GM12878 (cell line): ENCODE results near the gene TENT4B. TPM values are rescaled to one million over a fixed set of nuclear protein-coding genes. Genes with fewer than 3 reads are reported as not detected.

Experiments used
- ATAC-seq: fragments of 200-7000 bp; cut with Tn5 transposase; 3 replicates; pipeline ENCODE4 v1.9.1; 2020; ENCODE audit warnings: mild to moderate bottlenecking, moderate library complexity
- BruUV-seq: library from RNA; stranded (reverse); fragments of 400-500 nt; replicated peaks from 2 replicates; lab custom pipeline; 2021; lab: Mats Ljungman, UMichigan
- CTCF ChIA-PET: fragments of 300-600 bp; sonication (Branson Sonifier 250); formaldehyde crosslinking; extraction: SDS; loops from one replicate; lab custom pipeline; 2021; ENCODE audit warnings: inconsistent platforms; lab: Yijun Ruan, JAX
- POLR2A ChIA-PET: fragments of 350-600 bp; formaldehyde crosslinking; extraction: SDS; loops from one replicate; lab custom pipeline; 2021; ENCODE audit warnings: inconsistent platforms; lab: Charles Lee
- RAD21 ChIA-PET: fragments of 300-600 bp; sonication (Branson Sonifier 250); formaldehyde crosslinking; loops from one replicate; lab custom pipeline; 2023; ENCODE audit warnings: antibody characterized with exemption; ENCODE audit not compliant: unreplicated experiment; lab: Charles Lee
- SMC1A ChIA-PET: fragments of 300-600 bp; sonication (Branson Sonifier 250); formaldehyde crosslinking; loops from one replicate; lab custom pipeline; 2023; ENCODE audit not compliant: unreplicated experiment, uncharacterized antibody; lab: Charles Lee
- DNase-seq: peaks from one replicate; pipeline ENCODE4 v3.0.0-alpha.2; 2011; ENCODE audit warnings: low read depth, low spot score
- FAIRE-seq: peaks from 3 replicates; lab custom pipeline; 2011; peaks lifted over from hg19 to GRCh38; lab: Jason Lieb, UNC
- H2AFZ ChIP-seq: 2 replicates; pipeline ENCODE4 v1.6.0; 2011; ENCODE audit warnings: low read depth, low read length, control low read depth; ENCODE audit not compliant: control insufficient read depth
- H3K27ac ChIP-seq: 2 replicates; pipeline ENCODE4 v1.5.1; 2011; ENCODE audit warnings: control low read depth; ENCODE audit not compliant: control insufficient read depth, insufficient read depth
- H3K27me3 ChIP-seq, 2 experiments: replicated peaks in 1 of 2; 2 replicates each; pipeline versions ENCODE4 v1.6.0 to v1.6.1; 2011; ENCODE audit warnings: low read length in 1 of 2; ENCODE audit not compliant: control insufficient read depth in 2 of 2, insufficient read depth in 2 of 2
- H3K36me3 ChIP-seq, 2 experiments: 2 replicates each; pipeline ENCODE4 v1.5.1; 2011; ENCODE audit warnings: low read length in 1 of 2; ENCODE audit not compliant: control insufficient read depth in 2 of 2, insufficient read depth in 2 of 2
- H3K4me1 ChIP-seq: 2 replicates; pipeline ENCODE4 v1.6.1; 2011; ENCODE audit warnings: mild to moderate bottlenecking, low read length, moderate library complexity, mixed read lengths; ENCODE audit not compliant: control insufficient read depth, insufficient read depth
- H3K4me2 ChIP-seq: 2 replicates; pipeline ENCODE4 v1.6.0; 2011; ENCODE audit warnings: control low read depth; ENCODE audit not compliant: control insufficient read depth, insufficient read depth
- H3K4me3 ChIP-seq: fragments of 200-600 bp; sonication (generic); 2 replicates; pipeline ENCODE4 v1.5.1; 2016
- H3K79me2 ChIP-seq: 2 replicates; pipeline ENCODE4 v1.6.0; 2011; ENCODE audit warnings: low read length; ENCODE audit not compliant: control insufficient read depth, insufficient read depth
- H3K9ac ChIP-seq: 2 replicates; pipeline ENCODE4 v1.8.0; 2011; ENCODE audit warnings: low read length, control low read depth, mixed read lengths; ENCODE audit not compliant: control insufficient read depth, insufficient read depth
- H3K9me3 ChIP-seq: replicated peaks from 3 replicates; pipeline ENCODE4 v1.5.1; 2011; ENCODE audit warnings: mild to moderate bottlenecking, low read length; ENCODE audit not compliant: control insufficient read depth, insufficient read depth
- H4K20me1 ChIP-seq: 2 replicates; pipeline ENCODE4 v1.6.0; 2011; ENCODE audit not compliant: control insufficient read depth, insufficient read depth
- BHLHE40 ChIP-seq, 2 experiments: fragments of 450-650 bp in 1 of 2; IDR thresholded peaks; 2 replicates each; pipeline ENCODE4 v1.6.1; 2011 to 2017; ENCODE audit warnings: low read depth in 2 of 2, borderline replicate concordance in 1 of 2, improper control_type of control experiment in 1 of 2, low read length in 1 of 2, mild to moderate bottlenecking in 1 of 2
- CTCF ChIP-seq, 3 experiments: IDR thresholded peaks in 2 of 3; conservative IDR thresholded peaks in 1 of 3; 2 replicates each; pipeline ENCODE4 v1.5.1; 2011; ENCODE audit warnings: low read depth in 3 of 3, low read length in 3 of 3, mild to moderate bottlenecking in 3 of 3, control low read depth in 2 of 3, moderate library complexity in 2 of 3, inconsistent platforms in 1 of 3, mixed read lengths in 1 of 3; ENCODE audit not compliant: control insufficient read depth in 2 of 3, insufficient read depth in 1 of 3; ENCODE audit errors: extremely low read depth in 1 of 3
- EGR1 ChIP-seq, 2 experiments: IDR thresholded peaks; 1 replicate in 1 of 2; 2 replicates in 1 of 2; pipeline ENCODE4 v1.6.1; 2011 to 2012; ENCODE audit warnings: low read depth in 2 of 2, low read length in 2 of 2, borderline replicate concordance in 1 of 2, mild to moderate bottlenecking in 1 of 2, moderate library complexity in 1 of 2
- HDAC6 ChIP-seq: fragments of 200-600 bp; sonication (generic); IDR thresholded peaks from one replicate; pipeline ENCODE4 v1.8.0; 2017; ENCODE audit warnings: antibody characterized with exemption; ENCODE audit not compliant: unreplicated experiment
- HSF1 ChIP-seq: fragments of 150-350 bp; IDR thresholded peaks from 2 replicates; pipeline ENCODE4 v1.6.1; 2014; ENCODE audit warnings: mild to moderate bottlenecking, low read depth, low read length
- IKZF1 ChIP-seq: fragments of 450-650 bp; conservative IDR thresholded peaks from 2 replicates; pipeline ENCODE4 v1.6.1; 2017; ENCODE audit warnings: antibody characterized with exemption, mild to moderate bottlenecking
- IKZF2 ChIP-seq, 2 experiments: fragments of 450-650 bp; IDR thresholded peaks; 2 replicates each; pipeline ENCODE4 v1.6.1; 2017; ENCODE audit warnings: mild to moderate bottlenecking in 2 of 2, moderate library complexity in 2 of 2
- NBN ChIP-seq: fragments of 450-650 bp; IDR thresholded peaks from 2 replicates; pipeline ENCODE4 v1.6.1; 2016
- PKNOX1 ChIP-seq: fragments of 450-650 bp; IDR thresholded peaks from 2 replicates; pipeline ENCODE4 v1.6.1; 2016; ENCODE audit warnings: mild to moderate bottlenecking
- POLR2A ChIP-seq: IDR thresholded peaks from 2 replicates; pipeline ENCODE4 v1.6.1; 2011; ENCODE audit warnings: low read depth, mild to moderate bottlenecking, low read length
- POLR2AphosphoS2 ChIP-seq: IDR thresholded peaks from 2 replicates; pipeline ENCODE4 v1.6.1; 2011; ENCODE audit warnings: low read depth, mild to moderate bottlenecking, low read length, improper control_type of control experiment, moderate library complexity
- RAD21 ChIP-seq: IDR thresholded peaks from 2 replicates; pipeline ENCODE4 v1.6.1; 2011; ENCODE audit warnings: mild to moderate bottlenecking, low read depth, low read length, moderate library complexity; ENCODE audit not compliant: insufficient read depth
- TCF12 ChIP-seq: IDR thresholded peaks from 2 replicates; pipeline ENCODE4 v1.6.1; 2011; ENCODE audit warnings: low read depth, mild to moderate bottlenecking, low read length
- ZSCAN29 ChIP-seq: fragments of 450-650 bp; IDR thresholded peaks from 2 replicates; pipeline ENCODE4 v1.6.1; 2017; ENCODE audit warnings: mild to moderate bottlenecking, moderate library complexity
- WGBS: methylation state at CpG from one replicate; pipeline ENCODE4 v1.1.6; 2016; ENCODE audit warnings: low lambda C conversion rate; ENCODE audit not compliant: insufficient replicate concordance, insufficient coverage; ENCODE audit errors: missing lambda C conversion rate; 5-methylcytosine and 5-hydroxymethylcytosine counted together
- in situ Hi-C: fragments of 300-500 bp; cut with MboI; formaldehyde crosslinking; loops from 9 replicates; pipeline ENCODE4 v1.14.3; 2018; ENCODE audit warnings: mixed read lengths
- intact Hi-C: fragments of 100-400 bp; cut with micrococcal nuclease; formaldehyde crosslinking; loops from one replicate; pipeline ENCODE4 v1.14.2; 2022; ENCODE audit not compliant: unreplicated experiment
- polyA plus RNA-seq, 11 experiments: library from polyadenylated mRNA; depleted of rRNA in 4 of 11; unstranded in 6 of 11; stranded (reverse) in 5 of 11; fragments of >200 nt; fragmentation: Nextera tagmentation in 4 of 11; fragmentation: Illumina TruSeq in 1 of 11; extraction: Ambion mirVana in 4 of 11; extraction: Trizol in 1 of 11; gene quantifications; 1 replicate in 1 of 11; 2 replicates in 10 of 11; pipeline versions ENCODE4 v1.2.1 to v1.2.3, GENCODE V29; 2011 to 2016; ENCODE audit warnings: inconsistent platforms in 2 of 11, missing spikeins in 2 of 11, low read depth in 1 of 11
- total RNA-seq, 4 experiments: library from RNA; depleted of rRNA in 3 of 4; stranded (reverse); fragments of >200 nt in 3 of 4; fragmentation: Illumina TruSeq in 1 of 4; extraction: Trizol in 1 of 4; gene quantifications; 2 replicates each; pipeline versions ENCODE4 v1.2.1 to v1.2.3, GENCODE V29; 2013 to 2021

Gene TENT4B
- total and polyA plus RNA-seq, 10 of the 15 experiments (the other 5 are each of a cell fraction or from before 2014, with no cell fraction given) = 4.4 to 16.7 (median 10.8) TPM

- H3K4me3 ChIP-seq = peak overlapping the region; percentile 75
- ATAC-seq (peak; percentile 88), FAIRE-seq (no peak), DNase-seq (no peak)
- peak overlapping the region; percentile 55 for H3K9ac ChIP-seq
- H3K9me3 ChIP-seq = no peaks in the 10 kb centered on the region
- in situ Hi-C loops = no loop called here
- H3K4me1 ChIP-seq = no peaks in the 10 kb centered on the region
- TF ChIP-seq ZSCAN29 = no peak
- no peak for TF ChIP-seq HDAC6
- TF ChIP-seq RAD21 = peak; percentile 49
- no peak for TF ChIP-seq NBN
- peak; percentile 63 to 88; a peak in 3 of 4 replicates for TF ChIP-seq BHLHE40 (IDR thresholded peaks at IDR 0.05; ENCODE audit: borderline replicate concordance in 1 of 2, low read depth in 2 of 2, low read length in 1 of 2)
- TF ChIP-seq TCF12 = no peak
- no peak for TF ChIP-seq POLR2AphosphoS2
- 0 out of 4 replicates have a peak, but pooled peaks of 1 of the 2 experiments have one; percentile 31 for TF ChIP-seq IKZF2 (IDR thresholded peaks at IDR 0.05)
- peak in 1 of 2 experiments; percentile 83; a peak in 2 of 3 replicates for TF ChIP-seq EGR1 (IDR thresholded peaks at IDR 0.05; ENCODE audit: borderline replicate concordance in 1 of 2, low read depth in 2 of 2, low read length in 2 of 2)
- TF ChIP-seq CTCF (IDR thresholded peaks at IDR 0.05 in 2 of 3, conservative IDR thresholded peaks at IDR 0.05 in 1 of 3; ENCODE audit: control insufficient read depth in 2 of 3, extremely low read depth in 1 of 3, insufficient read depth in 1 of 3, low read depth in 3 of 3, low read length in 3 of 3) = peak in 2 of 3 experiments; percentile 14 to 48; a peak in 3 of 6 replicates
- 0 out of 2 replicates have a peak, but pooled peaks have one; percentile 10 for TF ChIP-seq PKNOX1
- TF ChIP-seq IKZF1 = peak; percentile 55
- 0 out of 2 replicates have a peak, but pooled peaks have one; percentile 19 for TF ChIP-seq POLR2A
- TF ChIP-seq HSF1 = peak; percentile 88; the same call in 1 of the 2 replicates
- intact Hi-C loops = loop anchor here (10.0 kb wide), 2 partner anchors 109 to 559 kb away; no protein-coding TSS in a partner anchor
- H3K36me3 ChIP-seq = no peaks in the 10 kb centered on the region
- WGBS = 8% methylated on average over 21 of the region's 74 CpGs
- no peaks in the 10 kb centered on the region for H4K20me1 ChIP-seq
- ChIA-PET RAD21 (interaction anchor here (0.9 to 2.9 kb wide), 8 partner anchors 10 to 561 kb away, joined by 3 to 12 read pairs (median 4); partner anchors contain the start of gene CNEP1R1), CTCF (interaction anchor here (1.2 to 11.2 kb wide), 5 partner anchors 9 to 220 kb away, joined by 3 to 102 read pairs (median 5); partner anchors contain the start of gene CNEP1R1), POLR2A (no interaction called here), SMC1A (interaction anchor here (0.7 to 1.8 kb wide), 5 partner anchors 9 to 110 kb away, joined by 3 to 5 read pairs (median 4); no protein-coding TSS in a partner anchor)
- H3K79me2 ChIP-seq = no peaks in the 10 kb centered on the region
- peak overlapping the region; percentile 77 for H2AFZ ChIP-seq
- no peaks in the 10 kb centered on the region for H3K27me3 ChIP-seq
- peak overlapping the region; percentile 98 for H3K4me2 ChIP-seq
- no peak overlapping the region for H3K27ac ChIP-seq
- BruUV-seq = no TSS peak
Observed at GRCh38 chr16:50245417-50246298, 92.6 kb downstream of the TENT4B start.
